Fibroblast of lung (primary cell): ENCODE results near the gene TEX55. TPM values are rescaled to one million over a fixed set of nuclear protein-coding genes. Genes with fewer than 3 reads are reported as not detected.
"Not testable (repeated sequence)": the region's sequence is repeated elsewhere in the genome, so short reads cannot be mapped to it uniquely, and the experiment has no call there.

Experiments
- DNase-seq, 2 donors: peaks; one replicate each; pipeline versions ENCODE4 v3.0.0 to v3.0.0-alpha.2; 2010; ENCODE audit warnings: low read depth in 2 of 2
- H2AFZ ChIP-seq: 2 replicates; pipeline ENCODE4 v1.5.1; 2012; ENCODE audit warnings: low read length, control low read depth, inconsistent platforms
- H3K27ac ChIP-seq: 2 replicates; pipeline ENCODE4 v1.5.1; 2011; ENCODE audit warnings: low read length, control low read depth; ENCODE audit not compliant: insufficient read depth
- H3K27me3 ChIP-seq: 2 replicates; pipeline ENCODE4 v1.5.1; 2011; ENCODE audit warnings: mild to moderate bottlenecking, low read length; ENCODE audit not compliant: control insufficient read depth, insufficient read depth
- H3K36me3 ChIP-seq: 2 replicates; pipeline ENCODE4 v1.5.1; 2011; ENCODE audit warnings: low read length; ENCODE audit not compliant: control insufficient read depth, insufficient read depth
- H3K4me1 ChIP-seq: 2 replicates; pipeline ENCODE4 v1.5.1; 2011; ENCODE audit warnings: low read length; ENCODE audit not compliant: control insufficient read depth, insufficient read depth; ENCODE audit errors: extremely low read depth
- H3K4me2 ChIP-seq: 2 replicates; pipeline ENCODE4 v1.5.1; 2011; ENCODE audit warnings: low read length, control low read depth; ENCODE audit not compliant: insufficient read depth; ENCODE audit errors: extremely low read depth
- H3K4me3 ChIP-seq, 4 experiments: fragments of 200-600 bp in 1 of 4; sonication (generic) in 1 of 4; replicated peaks in 1 of 4; 2 replicates each; pipeline ENCODE4 v1.5.1; 2011 to 2016; ENCODE audit warnings: low read length in 4 of 4, low read depth in 3 of 4, mild to moderate bottlenecking in 3 of 4, control low read depth in 2 of 4, inconsistent platforms in 1 of 4, mixed read lengths in 1 of 4; ENCODE audit not compliant: insufficient read depth in 1 of 4; ENCODE audit errors: control extremely low read depth in 1 of 4
- H3K79me2 ChIP-seq: 2 replicates; pipeline ENCODE4 v1.5.1; 2012; ENCODE audit warnings: mild to moderate bottlenecking, low read length, inconsistent platforms; ENCODE audit not compliant: control insufficient read depth, insufficient read depth
- H3K9ac ChIP-seq: 2 replicates; pipeline ENCODE4 v1.5.1; 2011; ENCODE audit warnings: mild to moderate bottlenecking, low read length, control low read depth; ENCODE audit not compliant: insufficient read depth
- H3K9me3 ChIP-seq: 2 replicates; pipeline ENCODE4 v1.5.1; 2012; ENCODE audit warnings: low read depth, low read length; ENCODE audit not compliant: control insufficient read depth, insufficient read depth
- H4K20me1 ChIP-seq: 2 replicates; pipeline ENCODE4 v1.5.1; 2011; ENCODE audit warnings: low read length; ENCODE audit not compliant: control insufficient read depth, insufficient read depth; ENCODE audit errors: extremely low read depth
- CTCF ChIP-seq, 2 donors: IDR thresholded peaks in 1 of 2; conservative IDR thresholded peaks in 1 of 2; 1 replicate in 1 of 2; 2 replicates in 1 of 2; pipeline ENCODE4 v1.5.1; 2011 to 2012; ENCODE audit warnings: low read length in 2 of 2, control low read depth in 1 of 2, inconsistent platforms in 1 of 2, low read depth in 1 of 2, mild to moderate bottlenecking in 1 of 2
- EZH2 ChIP-seq: IDR thresholded peaks from 2 replicates; pipeline ENCODE4 v1.5.1; 2012; ENCODE audit warnings: low read length, control low read depth, mild to moderate bottlenecking; ENCODE audit errors: missing control alignments
- polyA plus RNA-seq, 2 donors: library from polyadenylated mRNA; depleted of rRNA in 1 of 2; stranded (reverse) in 1 of 2; unstranded in 1 of 2; fragments of >200 nt; gene quantifications; 2 replicates each; pipeline ENCODE4 v1.2.1, GENCODE V29; 2011 to 2012; ENCODE audit warnings: missing spikeins in 1 of 2
- total RNA-seq: library from RNA; depleted of rRNA; stranded (reverse); fragments of >200 nt; gene quantifications from 2 replicates; pipeline ENCODE4 v1.2.1, GENCODE V29; 2014

Gene TEX55
- total and polyA plus RNA-seq, 2 donors (not counting 1 experiment from before 2014, with no cell fraction given): not detected

GRCh38 chr3:119125742-119126504 lies 20.0 kb upstream of the TEX55 start:
- Histone ChIP-seq H3K4me3 (no peak overlapping the region), H3K9ac (no peak overlapping the region), H3K9me3 (no peaks in the 10 kb centered on the region), H3K79me2 (no peaks in the 10 kb centered on the region), H3K27me3 (no peaks in the 10 kb centered on the region), H3K27ac (no peak overlapping the region), H3K4me2 (no peak overlapping the region), H2AFZ (no peak overlapping the region), H3K4me1 (no peaks in the 10 kb centered on the region), H3K36me3 (no peaks in the 10 kb centered on the region), H4K20me1 (no peaks in the 10 kb centered on the region)
- no peak for TF ChIP-seq EZH2
- TF ChIP-seq CTCF (conservative IDR thresholded peaks at IDR 0.05 in 1 of 2, IDR thresholded peaks at IDR 0.05 in 1 of 2; ENCODE audit: low read depth in 1 of 2, low read length in 2 of 2): no peak
- no peak for DNase-seq

GRCh38 chr3:119130291-119130690 lies 15.7 kb upstream of the TEX55 start:
- H2AFZ ChIP-seq, H3K27me3 ChIP-seq, H3K9ac ChIP-seq, H3K27ac ChIP-seq, H3K4me2 ChIP-seq, H3K4me3 ChIP-seq, H3K4me1 ChIP-seq, H3K79me2 ChIP-seq, H3K9me3 ChIP-seq, H4K20me1 ChIP-seq, DNase-seq, H3K36me3 ChIP-seq: not testable (repeated sequence)

- not testable (repeated sequence) for H3K79me2 ChIP-seq, H3K36me3 ChIP-seq, H4K20me1 ChIP-seq, H3K4me2 ChIP-seq, H3K27me3 ChIP-seq, DNase-seq, H3K9me3 ChIP-seq, H2AFZ ChIP-seq, H3K9ac ChIP-seq, H3K4me1 ChIP-seq, H3K27ac ChIP-seq, H3K4me3 ChIP-seq
Observed at GRCh38 chr3:119132291-119132690, 13.7 kb upstream of the TEX55 start.

GRCh38 chr3:119139360-119139759 lies 6.6 kb upstream of the TEX55 start:
- H3K4me1 ChIP-seq, H3K36me3 ChIP-seq, H3K4me2 ChIP-seq, H3K79me2 ChIP-seq, H3K9ac ChIP-seq, H3K27me3 ChIP-seq, H3K9me3 ChIP-seq, H3K4me3 ChIP-seq, H4K20me1 ChIP-seq, H3K27ac ChIP-seq, DNase-seq, H2AFZ ChIP-seq: not testable (repeated sequence)
